Endothelial cell of umbilical vein (primary cell): ENCODE data around the gene ABL1. TPM values are rescaled to one million over a fixed set of nuclear protein-coding genes. Genes with fewer than 3 reads are reported as not detected.

Source experiments
- BruUV-seq: library from RNA; stranded (reverse); fragments of 400-500 nt; replicated peaks from 2 replicates; lab custom pipeline; 2021; lab: Mats Ljungman, UMichigan
- CTCF ChIA-PET: fragments of 300-600, 350-600 bp; sonication (Branson Sonifier 250); formaldehyde crosslinking; loops from one replicate; lab custom pipeline; 2021; ENCODE audit warnings: antibody characterized with exemption, inconsistent platforms; lab: Charles Lee
- POLR2A ChIA-PET: fragments of 300-600, 350-600 bp; sonication (Branson Sonifier 250); formaldehyde crosslinking; loops from one replicate; lab custom pipeline; 2021; ENCODE audit warnings: antibody characterized with exemption, inconsistent platforms; lab: Charles Lee
- DNase-seq: peaks from one replicate; pipeline ENCODE4 v3.0.0-alpha.2; 2011; ENCODE audit warnings: low read depth, low spot score
- FAIRE-seq: peaks from 2 replicates; lab custom pipeline; 2011; peaks lifted over from hg19 to GRCh38; lab: Jason Lieb, UNC
- H2AFZ ChIP-seq: 2 replicates; pipeline ENCODE4 v1.6.0; 2012; ENCODE audit warnings: low read depth, low read length, control low read depth, inconsistent platforms
- H3K27ac ChIP-seq: 2 replicates; pipeline ENCODE4 v1.5.1; 2011; ENCODE audit warnings: low read depth, mild to moderate bottlenecking, control low read depth, low read length, moderate library complexity; ENCODE audit not compliant: insufficient read depth
- H3K27me3 ChIP-seq, 2 experiments: 2 replicates each; pipeline versions ENCODE4 v1.6.0 to v1.6.1; 2011; ENCODE audit warnings: low read length in 2 of 2, mixed read lengths in 1 of 2; ENCODE audit not compliant: control insufficient read depth in 2 of 2, insufficient read depth in 2 of 2
- H3K36me3 ChIP-seq, 2 experiments: 2 replicates in 1 of 2; 3 replicates in 1 of 2; pipeline ENCODE4 v1.5.1; 2011; ENCODE audit warnings: low read length in 2 of 2, mild to moderate bottlenecking in 1 of 2, moderate library complexity in 1 of 2; ENCODE audit not compliant: control insufficient read depth in 2 of 2, insufficient read depth in 2 of 2; ENCODE audit errors: extremely low read depth in 1 of 2
- H3K4me1 ChIP-seq: 3 replicates; pipeline ENCODE4 v1.5.1; 2011; ENCODE audit warnings: mild to moderate bottlenecking, low read length; ENCODE audit not compliant: control insufficient read depth, insufficient read depth; ENCODE audit errors: extremely low read depth
- H3K4me2 ChIP-seq: 2 replicates; pipeline ENCODE4 v1.6.1; 2011; ENCODE audit warnings: low read length, control low read depth, mixed read lengths; ENCODE audit not compliant: insufficient read depth
- H3K4me3 ChIP-seq, 3 experiments: fragments of 200-600 bp in 1 of 3; sonication (generic), shearing (Covaris generic) in 1 of 3; replicated peaks in 1 of 3; 2 replicates each; pipeline ENCODE4 v1.5.1; 2011 to 2016; ENCODE audit warnings: control low read depth in 3 of 3, low read length in 3 of 3, mild to moderate bottlenecking in 2 of 3, inconsistent platforms in 1 of 3, low read depth in 1 of 3, moderate library complexity in 1 of 3; ENCODE audit not compliant: insufficient read depth in 1 of 3
- H3K79me2 ChIP-seq: 2 replicates; pipeline ENCODE4 v1.6.0; 2012; ENCODE audit warnings: low read length, inconsistent platforms; ENCODE audit not compliant: control insufficient read depth, insufficient read depth
- H3K9ac ChIP-seq: replicated peaks from 2 replicates; pipeline ENCODE3; 2011; ENCODE audit warnings: low read length, control low read depth; ENCODE audit not compliant: insufficient read depth; ENCODE audit errors: extremely low read depth
- H3K9me1 ChIP-seq: replicated peaks from 3 replicates; pipeline ENCODE4 v1.6.0; 2011; ENCODE audit warnings: mild to moderate bottlenecking, low read length; ENCODE audit not compliant: control insufficient read depth, insufficient read depth; ENCODE audit errors: extremely low read depth
- H3K9me3 ChIP-seq: replicated peaks from 2 replicates; pipeline ENCODE4 v1.5.1; 2012; ENCODE audit warnings: low read length, inconsistent platforms; ENCODE audit not compliant: control insufficient read depth, insufficient read depth
- H4K20me1 ChIP-seq: replicated peaks from 2 replicates; pipeline ENCODE3; 2011; ENCODE audit warnings: mild to moderate bottlenecking, low read length; ENCODE audit not compliant: control insufficient read depth, insufficient read depth; ENCODE audit errors: extremely low read depth
- CTCF ChIP-seq, 2 donors: IDR thresholded peaks; 1 replicate in 1 of 2; 2 replicates in 1 of 2; pipeline ENCODE4 v1.5.1; 2011; ENCODE audit warnings: low read length in 2 of 2, mild to moderate bottlenecking in 2 of 2, moderate library complexity in 2 of 2, control low read depth in 1 of 2, inconsistent platforms in 1 of 2, low read depth in 1 of 2; ENCODE audit not compliant: insufficient read depth in 1 of 2; ENCODE audit errors: extremely low read depth in 1 of 2
- EZH2 ChIP-seq: IDR thresholded peaks from 2 replicates; pipeline ENCODE4 v1.6.1; 2012; ENCODE audit warnings: borderline replicate concordance, low read depth, mild to moderate bottlenecking, moderate library complexity, low read length, inconsistent platforms; ENCODE audit not compliant: severe bottlenecking
- FOS ChIP-seq: IDR thresholded peaks from 2 replicates; pipeline ENCODE4 v1.6.1; 2011; ENCODE audit warnings: mild to moderate bottlenecking, low read length, moderate library complexity, borderline replicate concordance; ENCODE audit not compliant: insufficient read depth
- GATA2 ChIP-seq: IDR thresholded peaks from 2 replicates; pipeline ENCODE4 v1.7.0; 2011; ENCODE audit warnings: low read depth, mild to moderate bottlenecking, moderate library complexity, mixed read lengths, low read length; ENCODE audit not compliant: insufficient read length, insufficient read depth
- JUN ChIP-seq: IDR thresholded peaks from 2 replicates; pipeline ENCODE4 v1.6.1; 2011; ENCODE audit warnings: borderline replicate concordance, low read depth; ENCODE audit not compliant: insufficient read length, insufficient read depth
- MAX ChIP-seq: IDR thresholded peaks from 2 replicates; pipeline ENCODE4 v1.6.1; 2011; ENCODE audit not compliant: insufficient read depth, insufficient read length
- MYC ChIP-seq: IDR thresholded peaks from one replicate; pipeline ENCODE4 v1.6.1; 2011; ENCODE audit warnings: mild to moderate bottlenecking, low read depth, low read length
- POLR2A ChIP-seq: IDR thresholded peaks from 2 replicates; pipeline ENCODE4 v1.6.1; 2012; ENCODE audit warnings: low read depth, mild to moderate bottlenecking, control low read depth, low read length
- POLR2AphosphoS5 ChIP-seq: IDR thresholded peaks from 2 replicates; pipeline ENCODE4 v1.6.1; 2012; ENCODE audit warnings: low read depth, mild to moderate bottlenecking, control low read depth, low read length, moderate library complexity; ENCODE audit not compliant: insufficient read depth
- dilution Hi-C: fragments of 300-500 bp; cut with MboI; formaldehyde crosslinking; loops from one replicate; pipeline ENCODE4 v1.15.0; 2019; ENCODE audit warnings: low sequenced_read_pairs; ENCODE audit not compliant: extremely low pct_ligation_motif_present
- intact Hi-C: fragments of 100-400 bp; cut with micrococcal nuclease; formaldehyde crosslinking; loops from one replicate; pipeline ENCODE4 v1.10.0; 2022
- polyA plus RNA-seq, 4 experiments: library from polyadenylated mRNA; depleted of rRNA in 3 of 4; stranded (reverse) in 3 of 4; unstranded in 1 of 4; fragments of >200 nt; gene quantifications; 2 replicates each; pipeline versions ENCODE4 v1.2.1 to v1.2.3, GENCODE V29; 2011 to 2012; ENCODE audit warnings: missing spikeins in 1 of 4
- total RNA-seq: library from RNA; stranded (reverse); gene quantifications from 2 replicates; pipeline ENCODE4 v1.2.3, GENCODE V29; 2021

Gene ABL1
- total and polyA plus RNA-seq, 2 donors (not counting 3 experiments of a cell fraction or from before 2014, with no cell fraction given): 32.1 to 87.1 TPM

- no peak for DNase-seq
- Histone ChIP-seq H3K4me1 (no peaks in the 10 kb centered on the region), H3K79me2 (no peaks in the 10 kb centered on the region), H3K27me3 (peaks cover 0 to 7% of the 10 kb centered on the region in 2 experiments), H3K4me3 (no peak overlapping the region), H3K9me1 (no peaks in the 10 kb centered on the region), H3K27ac (no peak overlapping the region), H3K9ac (no peak overlapping the region), H3K4me2 (no peak overlapping the region), H3K9me3 (no peaks in the 10 kb centered on the region), H3K36me3 (no peaks in the 10 kb centered on the region), H2AFZ (no peak overlapping the region), H4K20me1 (no peaks in the 10 kb centered on the region)
- intact Hi-C loops: no loop called here
- dilution Hi-C loops: no loop called here
- TF ChIP-seq POLR2AphosphoS5: no peak
- no peak for TF ChIP-seq GATA2
- no peak for TF ChIP-seq MAX
- no peak for TF ChIP-seq FOS
- TF ChIP-seq JUN: no peak
- no peak for TF ChIP-seq CTCF (IDR thresholded peaks at IDR 0.05; ENCODE audit: extremely low read depth in 1 of 2, insufficient read depth in 1 of 2, low read depth in 1 of 2, low read length in 2 of 2)
- TF ChIP-seq EZH2: no peak
- TF ChIP-seq POLR2A: no peak
- no peak for TF ChIP-seq MYC
- FAIRE-seq: no peak
- BruUV-seq: no TSS peak
- CTCF ChIA-PET: interaction anchor here (0.8 kb wide), 1 partner anchor 79 kb away, joined by 3 read pairs; no protein-coding TSS in a partner anchor
- POLR2A ChIA-PET: no interaction called here
Observed at GRCh38 chr9:130919559-130920145, 84.6 kb downstream of the ABL1 start.
